A549 (cell line): ENCODE results near the gene CTSC.

ENCODE experiments used
- CTCF ChIP-seq: fragments of >200 bp; sonication (Bioruptor Twin); formaldehyde crosslinking; IDR thresholded peaks from 3 replicates; pipeline ENCODE4 v1.5.1; 2016
- EP300 ChIP-seq, 2 experiments: fragments of >200 bp; sonication (Bioruptor Twin); formaldehyde crosslinking; IDR thresholded peaks; 2 replicates in 1 of 2; 3 replicates in 1 of 2; pipeline ENCODE4 v1.6.1; 2016 to 2017
- MAFK ChIP-seq: fragments of 450-650 bp; IDR thresholded peaks from 2 replicates; pipeline ENCODE4 v1.6.1; 2014; ENCODE audit not compliant: partially characterized antibody
- POLR2A ChIP-seq: IDR thresholded peaks from 2 replicates; pipeline ENCODE4 v1.6.1; 2012; ENCODE audit warnings: mild to moderate bottlenecking, low read length
- TF ChIP-seq, protein P1 (sequence below): IDR thresholded peaks from 2 replicates; pipeline ENCODE4 v1.6.1; 2012

GRCh38 chr11:88293931-88294330 is 43.6 kb downstream of the CTSC start:
- no peak for TF ChIP-seq EP300 (IDR thresholded peaks at IDR 0.05)
- TF ChIP-seq CTCF = no peak
- no peak for TF ChIP-seq MAFK
- TF ChIP-seq, protein P1, sequence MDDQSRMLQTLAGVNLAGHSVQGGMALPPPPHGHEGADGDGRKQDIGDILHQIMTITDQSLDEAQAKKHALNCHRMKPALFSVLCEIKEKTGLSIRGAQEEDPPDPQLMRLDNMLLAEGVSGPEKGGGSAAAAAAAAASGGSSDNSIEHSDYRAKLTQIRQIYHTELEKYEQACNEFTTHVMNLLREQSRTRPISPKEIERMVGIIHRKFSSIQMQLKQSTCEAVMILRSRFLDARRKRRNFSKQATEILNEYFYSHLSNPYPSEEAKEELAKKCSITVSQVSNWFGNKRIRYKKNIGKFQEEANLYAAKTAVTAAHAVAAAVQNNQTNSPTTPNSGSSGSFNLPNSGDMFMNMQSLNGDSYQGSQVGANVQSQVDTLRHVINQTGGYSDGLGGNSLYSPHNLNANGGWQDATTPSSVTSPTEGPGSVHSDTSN = no peak
- no peak for TF ChIP-seq POLR2A
